ENCODE data around the gene KCNQ1.

Gene KCNQ1

GRCh38 chr11:2741006-2741376 lies 296.2 kb downstream of the KCNQ1 start:
- no peaks in the 10 kb centered on the region for H4K20me1 ChIP-seq (ENCODE audit: insufficient read depth, low read length, poor library complexity, severe bottlenecking)
- no peaks in the 10 kb centered on the region for H3F3A ChIP-seq (ENCODE audit: low read depth)
- H3K4me2 ChIP-seq (ENCODE audit: low read depth, low read length, poor library complexity, severe bottlenecking), result no peak overlapping the region
- H3K9ac ChIP-seq (ENCODE audit: low read depth, low read length, poor library complexity, severe bottlenecking), result no peak overlapping the region
- H3K9me2 ChIP-seq (replicated peaks; ENCODE audit: low read depth, low read length), result no peaks in the 10 kb centered on the region
- no peaks in the 10 kb centered on the region for H3K79me2 ChIP-seq (ENCODE audit: insufficient read depth, low read length)
- H3K36me3 ChIP-seq (ENCODE audit: insufficient read depth, low read length), result no peaks in the 10 kb centered on the region
- no peak overlapping the region for H2AFZ ChIP-seq (ENCODE audit: low read length)
- no peak for TF ChIP-seq EZH2phosphoT487 (IDR thresholded peaks at IDR 0.05; ENCODE audit: borderline replicate concordance)
- TF ChIP-seq, protein P1, sequence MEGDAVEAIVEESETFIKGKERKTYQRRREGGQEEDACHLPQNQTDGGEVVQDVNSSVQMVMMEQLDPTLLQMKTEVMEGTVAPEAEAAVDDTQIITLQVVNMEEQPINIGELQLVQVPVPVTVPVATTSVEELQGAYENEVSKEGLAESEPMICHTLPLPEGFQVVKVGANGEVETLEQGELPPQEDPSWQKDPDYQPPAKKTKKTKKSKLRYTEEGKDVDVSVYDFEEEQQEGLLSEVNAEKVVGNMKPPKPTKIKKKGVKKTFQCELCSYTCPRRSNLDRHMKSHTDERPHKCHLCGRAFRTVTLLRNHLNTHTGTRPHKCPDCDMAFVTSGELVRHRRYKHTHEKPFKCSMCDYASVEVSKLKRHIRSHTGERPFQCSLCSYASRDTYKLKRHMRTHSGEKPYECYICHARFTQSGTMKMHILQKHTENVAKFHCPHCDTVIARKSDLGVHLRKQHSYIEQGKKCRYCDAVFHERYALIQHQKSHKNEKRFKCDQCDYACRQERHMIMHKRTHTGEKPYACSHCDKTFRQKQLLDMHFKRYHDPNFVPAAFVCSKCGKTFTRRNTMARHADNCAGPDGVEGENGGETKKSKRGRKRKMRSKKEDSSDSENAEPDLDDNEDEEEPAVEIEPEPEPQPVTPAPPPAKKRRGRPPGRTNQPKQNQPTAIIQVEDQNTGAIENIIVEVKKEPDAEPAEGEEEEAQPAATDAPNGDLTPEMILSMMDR (conservative IDR thresholded peaks at IDR 0.05; ENCODE audit: low read length), result no peak
- no peak overlapping the region for H3K4me3 ChIP-seq (ENCODE audit: low read length, poor library complexity, severe bottlenecking)
- H3K4me1 ChIP-seq (ENCODE audit: insufficient read depth, low read length, poor library complexity, severe bottlenecking), result peaks cover 49% of the 10 kb centered on the region
- H3K9me3 ChIP-seq (ENCODE audit: insufficient read depth, low read depth, low read length), result no peaks in the 10 kb centered on the region
- no peaks in the 10 kb centered on the region for H3K27me3 ChIP-seq (ENCODE audit: insufficient read depth, low read length, poor library complexity, severe bottlenecking)

- Histone ChIP-seq H3F3A (ENCODE audit: low read depth) (no peaks in the 10 kb centered on the region), H3K4me1 (ENCODE audit: insufficient read depth, low read length, poor library complexity, severe bottlenecking) (peaks cover 49% of the 10 kb centered on the region), H3K79me2 (ENCODE audit: insufficient read depth, low read length) (no peaks in the 10 kb centered on the region), H3K4me2 (ENCODE audit: low read depth, low read length, poor library complexity, severe bottlenecking) (no peak overlapping the region), H3K27me3 (ENCODE audit: insufficient read depth, low read length, poor library complexity, severe bottlenecking) (no peaks in the 10 kb centered on the region), H3K4me3 (ENCODE audit: low read length, poor library complexity, severe bottlenecking) (no peak overlapping the region), H2AFZ (ENCODE audit: low read length) (no peak overlapping the region), H3K9ac (ENCODE audit: low read depth, low read length, poor library complexity, severe bottlenecking) (no peak overlapping the region), H4K20me1 (ENCODE audit: insufficient read depth, low read length, poor library complexity, severe bottlenecking) (no peaks in the 10 kb centered on the region), H3K9me2 (replicated peaks; ENCODE audit: low read depth, low read length) (no peaks in the 10 kb centered on the region), H3K36me3 (ENCODE audit: insufficient read depth, low read length) (no peaks in the 10 kb centered on the region), H3K9me3 (ENCODE audit: insufficient read depth, low read depth, low read length) (no peaks in the 10 kb centered on the region)
- no peak for TF ChIP-seq EZH2phosphoT487 (IDR thresholded peaks at IDR 0.05; ENCODE audit: borderline replicate concordance)
Measured at GRCh38 chr11:2741377-2742131, 296.7 kb downstream of the KCNQ1 start.

GRCh38 chr11:2742201-2742600 lies 297.4 kb downstream of the KCNQ1 start:
- Histone ChIP-seq H3K36me3 (ENCODE audit: insufficient read depth, low read length) (no peaks in the 10 kb centered on the region), H3K9me3 (ENCODE audit: insufficient read depth, low read depth, low read length) (no peaks in the 10 kb centered on the region), H4K20me1 (ENCODE audit: insufficient read depth, low read length, poor library complexity, severe bottlenecking) (no peaks in the 10 kb centered on the region), H3K4me1 (ENCODE audit: insufficient read depth, low read length, poor library complexity, severe bottlenecking) (peaks cover 44% of the 10 kb centered on the region), H3K4me2 (ENCODE audit: low read depth, low read length, poor library complexity, severe bottlenecking) (no peak overlapping the region), H3K79me2 (ENCODE audit: insufficient read depth, low read length) (no peaks in the 10 kb centered on the region), H3K9me2 (replicated peaks; ENCODE audit: low read depth, low read length) (no peaks in the 10 kb centered on the region), H2AFZ (ENCODE audit: low read length) (no peak overlapping the region), H3F3A (ENCODE audit: low read depth) (no peaks in the 10 kb centered on the region), H3K9ac (ENCODE audit: low read depth, low read length, poor library complexity, severe bottlenecking) (no peak overlapping the region), H3K27me3 (ENCODE audit: insufficient read depth, low read length, poor library complexity, severe bottlenecking) (no peaks in the 10 kb centered on the region), H3K4me3 (ENCODE audit: low read length, poor library complexity, severe bottlenecking) (no peak overlapping the region)
- TF ChIP-seq EZH2phosphoT487 (IDR thresholded peaks at IDR 0.05; ENCODE audit: borderline replicate concordance), result no peak
- TF ChIP-seq, protein P1 (conservative IDR thresholded peaks at IDR 0.05; ENCODE audit: low read length), result no peak

Measured in Loucy (cell line).